GM20000 (cell line): ENCODE measurements around the gene SMAGP.
A peak's percentile ranks its signal among the peaks of the same experiment; 100 is the strongest.
"Not testable (repeated sequence)": the region's sequence is repeated elsewhere in the genome, so short reads cannot be mapped to it uniquely, and the experiment has no call there.

Experiments
- DNase-seq: peaks from one replicate; pipeline ENCODE4 v3.0.0; 2012; ENCODE audit warnings: low spot score
- CTCF ChIP-seq: IDR thresholded peaks from 2 replicates; pipeline ENCODE4 v1.5.1; 2012; ENCODE audit warnings: mild to moderate bottlenecking, control low read depth; ENCODE audit errors: extremely low read depth, missing control alignments

SMAGP gene

GRCh38 chr12:51295651-51296050 lies 25.4 kb upstream of the SMAGP start:
- no peak for TF ChIP-seq CTCF

GRCh38 chr12:51294097-51294496 lies 23.9 kb upstream of the SMAGP start:
- not testable (repeated sequence) for DNase-seq

More at GRCh38 chr12:51295651-51296050, 25.4 kb upstream of the SMAGP start:
- DNase-seq: no peak

- no peak for TF ChIP-seq CTCF
- no peak for DNase-seq
Observed at GRCh38 chr12:51293696-51294095, 23.5 kb upstream of the SMAGP start.

GRCh38 chr12:51291603-51292513 lies 21.6 kb upstream of the SMAGP start:
- not testable (repeated sequence) for DNase-seq
- TF ChIP-seq CTCF: peak; percentile 11

- no peak for TF ChIP-seq CTCF
- no peak for DNase-seq
Observed at GRCh38 chr12:51285843-51286242, 15.6 kb upstream of the SMAGP start.

- DNase-seq: no peak
- TF ChIP-seq CTCF: no peak
Observed at GRCh38 chr12:51281202-51281924, 11.1 kb upstream of the SMAGP start.

- no peak for TF ChIP-seq CTCF
Observed at GRCh38 chr12:51275088-51275487, 4.9 kb upstream of the SMAGP start.

GRCh38 chr12:51272810-51273209 lies 2.6 kb upstream of the SMAGP start:
- DNase-seq: not testable (repeated sequence)

More at GRCh38 chr12:51275088-51275487, 4.9 kb upstream of the SMAGP start:
- DNase-seq: no peak
